Astrocyte of the cerebellum (primary cell): ENCODE data around the gene PARVB.

Experiments
- DNase-seq: peaks from one replicate; pipeline ENCODE4 v3.0.0-alpha.2; 2011; ENCODE audit warnings: low read depth
- H3K4me3 ChIP-seq: 2 replicates; pipeline ENCODE4 v1.5.1; 2011; ENCODE audit warnings: mild to moderate bottlenecking, low read depth, low read length, moderate library complexity
- CTCF ChIP-seq: IDR thresholded peaks from 2 replicates; pipeline ENCODE4 v1.5.1; 2012; ENCODE audit warnings: low read length, low read depth, moderate library complexity, mild to moderate bottlenecking; ENCODE audit errors: missing control alignments
- in situ Hi-C: cut with HindIII; loops from 2 replicates; pipeline ENCODE4 v1.10.0; 2017; ENCODE audit warnings: low sequenced_read_pairs

PARVB gene

GRCh38 chr22:44002324-44002723 is 21.8 kb upstream of the PARVB start:
- DNase-seq = no peak
- H3K4me3 ChIP-seq = no peak overlapping the region
- in situ Hi-C loops = loop anchor here (25.0 kb wide), 1 partner anchor 585 kb away; no protein-coding TSS in a partner anchor
- TF ChIP-seq CTCF = no peak

- in situ Hi-C loops = loop anchor here (25.0 kb wide), 1 partner anchor 584 kb away; no protein-coding TSS in a partner anchor
- no peak for TF ChIP-seq CTCF
- no peak overlapping the region for H3K4me3 ChIP-seq
- DNase-seq = no peak
Measured at GRCh38 chr22:44002997-44003396, 21.1 kb upstream of the PARVB start.

GRCh38 chr22:44003405-44004103 is 20.5 kb upstream of the PARVB start:
- DNase-seq = no peak
- in situ Hi-C loops = loop anchor here (25.0 kb wide), 1 partner anchor 584 kb away; no protein-coding TSS in a partner anchor
- TF ChIP-seq CTCF = peak; percentile 23
- no peak overlapping the region for H3K4me3 ChIP-seq

- no peak for TF ChIP-seq CTCF
- no peak for DNase-seq
- in situ Hi-C loops = loop anchor here (25.0 kb wide), 1 partner anchor 583 kb away; no protein-coding TSS in a partner anchor
- H3K4me3 ChIP-seq = no peak overlapping the region
Measured at GRCh38 chr22:44004104-44004460, 20.0 kb upstream of the PARVB start.

GRCh38 chr22:44005524-44005923 is 18.6 kb upstream of the PARVB start:
- TF ChIP-seq CTCF = no peak
- no peak overlapping the region for H3K4me3 ChIP-seq
- in situ Hi-C loops = loop anchor here (25.0 kb wide), 1 partner anchor 582 kb away; no protein-coding TSS in a partner anchor
- DNase-seq = no peak

- H3K4me3 ChIP-seq = no peak overlapping the region
- TF ChIP-seq CTCF = no peak
- DNase-seq = no peak
- in situ Hi-C loops = loop anchor here (25.0 kb wide), 1 partner anchor 575 kb away; no protein-coding TSS in a partner anchor
Measured at GRCh38 chr22:44012162-44012561, 11.9 kb upstream of the PARVB start.
